ENCODE measurements around the gene LRRC8A. TPM values are rescaled to one million over a fixed set of nuclear protein-coding genes. Genes with fewer than 3 reads are reported as not detected.

LRRC8A gene
- total RNA-seq, 3 donors from 2014 or later = 25.3 to 48.5 (median 25.4) TPM

DNA sequence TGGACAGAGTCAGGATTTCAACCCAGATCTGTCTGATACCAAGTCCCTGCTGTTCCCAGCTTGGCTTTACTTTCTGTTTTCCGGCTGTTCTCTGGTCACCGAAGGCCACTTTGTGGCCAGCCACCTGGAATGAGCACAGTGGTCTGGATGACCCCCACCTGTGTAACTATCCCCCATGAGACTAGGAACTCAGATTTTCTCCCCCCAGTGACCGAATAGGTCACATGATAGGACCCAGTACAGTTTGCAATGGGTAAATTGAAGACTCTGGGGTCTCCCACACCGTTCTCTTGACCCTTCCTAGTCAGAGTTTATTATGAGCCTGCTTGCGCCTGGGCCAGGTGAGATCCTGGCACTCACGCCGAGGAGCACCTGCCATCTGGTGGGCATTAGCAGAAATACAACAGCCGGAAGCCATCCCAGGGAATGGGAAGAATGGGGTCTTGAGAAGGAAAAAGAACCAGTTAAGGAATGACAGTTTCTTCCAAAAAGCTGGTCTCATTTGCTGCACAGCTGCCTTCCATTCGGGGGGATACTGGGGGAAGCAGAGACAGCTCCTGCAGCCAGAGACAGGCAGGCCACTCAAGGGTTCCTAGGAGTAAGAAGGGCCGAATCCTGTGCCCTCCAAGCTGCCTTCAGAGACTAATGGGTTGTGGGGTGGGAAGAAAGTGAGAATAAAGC lies 45.9 kb downstream of the LRRC8A start:
- DNase-seq = peak in 2 of 3 donors; percentile 57 to 70
- Histone ChIP-seq H3K36me3 (ENCODE audit: low read depth) (no peaks in the 10 kb centered on the region), H3K4me1 (ENCODE audit: low read depth) (peaks cover 2% of the 10 kb centered on the region), H3K9me3 (no peaks in the 10 kb centered on the region), H3K4me3 (no peak overlapping the region)
- TF ChIP-seq, protein P1, sequence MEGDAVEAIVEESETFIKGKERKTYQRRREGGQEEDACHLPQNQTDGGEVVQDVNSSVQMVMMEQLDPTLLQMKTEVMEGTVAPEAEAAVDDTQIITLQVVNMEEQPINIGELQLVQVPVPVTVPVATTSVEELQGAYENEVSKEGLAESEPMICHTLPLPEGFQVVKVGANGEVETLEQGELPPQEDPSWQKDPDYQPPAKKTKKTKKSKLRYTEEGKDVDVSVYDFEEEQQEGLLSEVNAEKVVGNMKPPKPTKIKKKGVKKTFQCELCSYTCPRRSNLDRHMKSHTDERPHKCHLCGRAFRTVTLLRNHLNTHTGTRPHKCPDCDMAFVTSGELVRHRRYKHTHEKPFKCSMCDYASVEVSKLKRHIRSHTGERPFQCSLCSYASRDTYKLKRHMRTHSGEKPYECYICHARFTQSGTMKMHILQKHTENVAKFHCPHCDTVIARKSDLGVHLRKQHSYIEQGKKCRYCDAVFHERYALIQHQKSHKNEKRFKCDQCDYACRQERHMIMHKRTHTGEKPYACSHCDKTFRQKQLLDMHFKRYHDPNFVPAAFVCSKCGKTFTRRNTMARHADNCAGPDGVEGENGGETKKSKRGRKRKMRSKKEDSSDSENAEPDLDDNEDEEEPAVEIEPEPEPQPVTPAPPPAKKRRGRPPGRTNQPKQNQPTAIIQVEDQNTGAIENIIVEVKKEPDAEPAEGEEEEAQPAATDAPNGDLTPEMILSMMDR (IDR thresholded peaks at IDR 0.05) = peak; percentile 75
- ATAC-seq = peak; percentile 92
- intact Hi-C loops (cut with DNase I, micrococcal nuclease) = loop anchor here (5.0 kb wide), 1 partner anchor 66 kb away; no protein-coding TSS in a partner anchor

DNA sequence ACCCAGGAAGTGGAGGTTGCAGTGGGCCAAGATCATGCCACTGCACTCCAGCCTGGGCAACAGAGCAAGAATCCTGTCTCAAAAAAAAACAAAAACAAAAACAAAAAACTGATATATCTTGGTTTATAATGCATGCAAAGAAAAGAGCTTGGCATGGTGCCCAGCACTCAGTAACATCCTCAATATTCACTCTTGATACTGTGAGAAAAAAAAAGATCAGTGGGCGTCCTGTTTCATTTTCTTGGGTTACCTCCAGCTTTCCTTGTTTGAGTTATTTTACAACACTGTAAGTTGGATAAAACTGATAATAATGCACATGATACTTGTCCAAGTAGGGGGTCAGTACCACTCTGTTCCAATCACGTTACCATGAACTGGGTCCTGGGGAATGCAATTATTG lies 46.7 kb downstream of the LRRC8A start:
- ATAC-seq (no peak), DNase-seq (no peak)
- intact Hi-C loops (cut with DNase I, micrococcal nuclease) = loop anchor here (5.0 kb wide), 1 partner anchor 66 kb away; no protein-coding TSS in a partner anchor
- H3K4me3 ChIP-seq = no peak overlapping the region
- H3K36me3 ChIP-seq (ENCODE audit: low read depth) = no peaks in the 10 kb centered on the region
- TF ChIP-seq, protein P1 (IDR thresholded peaks at IDR 0.05) = no peak
- H3K4me1 ChIP-seq (ENCODE audit: low read depth) = no peaks in the 10 kb centered on the region
- no peaks in the 10 kb centered on the region for H3K9me3 ChIP-seq

DNA sequence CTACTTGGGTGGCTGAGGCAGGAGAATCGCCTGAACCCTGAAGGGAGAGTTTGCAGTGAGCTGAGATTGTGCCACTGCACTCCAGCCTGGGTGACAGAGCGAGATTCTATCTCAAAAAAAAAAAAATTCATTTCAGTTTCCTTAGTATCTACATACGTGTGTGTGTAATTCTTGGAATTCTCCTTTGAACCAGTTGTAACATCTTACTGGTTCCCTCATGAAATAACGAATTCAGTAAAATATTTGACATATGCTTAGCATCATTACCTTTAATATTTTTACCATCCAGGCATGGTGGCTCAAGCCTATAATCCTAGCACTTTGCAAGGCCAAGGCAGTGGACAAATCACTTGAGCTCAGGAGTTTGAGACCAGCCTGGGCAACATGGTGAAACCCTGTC lies 47.6 kb downstream of the LRRC8A start:
- ATAC-seq (no peak), DNase-seq (no peak)
- no peaks in the 10 kb centered on the region for H3K9me3 ChIP-seq
- no peaks in the 10 kb centered on the region for H3K4me1 ChIP-seq (ENCODE audit: low read depth)
- H3K4me3 ChIP-seq = no peak overlapping the region
- intact Hi-C loops (cut with DNase I, micrococcal nuclease) = loop anchor here (5.0 kb wide), 1 partner anchor 67 kb away; no protein-coding TSS in a partner anchor
- TF ChIP-seq, protein P1 (IDR thresholded peaks at IDR 0.05) = no peak
- no peaks in the 10 kb centered on the region for H3K36me3 ChIP-seq (ENCODE audit: low read depth)

DNA sequence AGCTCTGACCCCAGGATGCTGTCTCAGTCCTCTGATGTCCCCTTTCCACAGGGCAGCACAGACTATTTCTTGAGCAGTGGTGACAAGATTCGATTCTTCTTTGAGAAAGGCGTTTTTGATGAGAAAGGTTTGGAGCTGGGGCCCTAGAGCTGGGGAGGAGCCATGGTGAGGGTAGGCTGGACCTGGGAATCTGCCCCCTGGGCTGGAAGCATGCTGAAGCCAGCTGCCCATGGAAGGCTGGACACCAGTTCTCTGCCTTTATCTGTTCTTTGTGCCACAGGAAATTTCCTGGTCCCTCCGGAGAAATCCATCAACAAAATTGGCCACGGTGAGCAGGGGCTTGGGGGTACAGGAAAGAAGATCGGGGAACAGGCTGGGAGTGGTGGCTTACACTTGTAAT lies 51.8 kb downstream of the LRRC8A start:
- ATAC-seq = no peak
- Histone ChIP-seq H3K4me3 (no peak overlapping the region), H3K36me3 (ENCODE audit: low read depth) (no peaks in the 10 kb centered on the region), H3K9me3 (no peaks in the 10 kb centered on the region), H3K4me1 (ENCODE audit: low read depth) (no peaks in the 10 kb centered on the region)
- intact Hi-C loops (cut with DNase I, micrococcal nuclease) = no loop called here
- DNase-seq = peak in 1 of 3 donors; percentile 7
- TF ChIP-seq, protein P1 (IDR thresholded peaks at IDR 0.05) = no peak

DNA sequence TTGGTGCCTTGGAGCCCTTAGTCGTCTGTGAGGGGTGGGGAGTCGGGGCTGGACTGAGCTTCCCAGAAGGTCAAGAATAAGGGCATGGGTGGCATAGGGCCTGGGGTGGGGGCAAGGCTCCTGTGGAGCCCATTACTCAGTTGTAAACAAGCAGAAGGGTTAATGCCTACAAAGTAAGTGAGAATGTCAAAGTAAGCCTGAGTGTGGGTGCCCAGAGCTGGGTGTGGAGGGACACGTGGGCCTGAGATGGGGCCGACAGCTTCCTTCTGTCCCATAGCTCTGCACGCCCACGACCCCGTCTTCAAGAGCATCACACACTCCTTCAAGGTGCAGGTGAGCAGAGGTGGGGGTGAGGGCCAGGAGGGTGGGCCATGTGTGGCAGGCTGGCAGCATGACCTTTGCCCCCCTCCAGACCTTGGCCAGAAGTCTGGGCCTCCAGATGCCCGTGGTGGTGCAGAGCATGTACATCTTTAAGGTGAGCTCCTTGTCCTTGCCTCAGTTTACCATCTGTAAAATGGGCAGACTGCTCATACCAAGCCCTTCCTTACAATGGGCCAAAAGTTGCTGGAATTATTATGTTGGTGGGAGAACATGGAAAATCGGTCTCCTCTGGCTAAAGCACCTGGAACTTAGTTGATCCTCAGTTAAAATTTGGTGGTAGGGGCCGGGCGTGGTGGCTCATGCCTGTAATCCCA lies 54.4 kb downstream of the LRRC8A start:
- DNase-seq (peak in 1 of 3 donors; percentile 25), ATAC-seq (no peak)
- Histone ChIP-seq H3K4me3 (no peak overlapping the region), H3K36me3 (ENCODE audit: low read depth) (no peaks in the 10 kb centered on the region), H3K4me1 (ENCODE audit: low read depth) (no peaks in the 10 kb centered on the region), H3K9me3 (no peaks in the 10 kb centered on the region)
- TF ChIP-seq, protein P1 (IDR thresholded peaks at IDR 0.05) = no peak
- intact Hi-C loops (cut with DNase I, micrococcal nuclease) = no loop called here

Measured in mucosa of descending colon (tissue), 3 donors.